Cardiac muscle cell (in vitro differentiated cells and primary cell): Measurements from ENCODE around the gene ATXN7. TPM values are rescaled to one million over a fixed set of nuclear protein-coding genes. Genes with fewer than 3 reads are reported as not detected.

ENCODE experiments used
- DNase-seq, 2 donors: peaks; one replicate each; pipeline versions ENCODE4 v3.0.0 to v3.0.0-alpha.2; 2010 to 2017; ENCODE audit warnings: low read depth in 1 of 2, low spot score in 1 of 2
- H3K27ac ChIP-seq: fragments of 200-600 bp; sonication (generic); 2 replicates; pipeline ENCODE4 v1.5.1; 2016
- H3K27me3 ChIP-seq: fragments of 200-600 bp; sonication (generic); 2 replicates; pipeline ENCODE4 v1.6.0; 2016; ENCODE audit warnings: control low read depth
- H3K36me3 ChIP-seq: fragments of 200-600 bp; sonication (generic); 2 replicates; pipeline ENCODE4 v1.5.1; 2016; ENCODE audit warnings: control low read depth
- H3K4me1 ChIP-seq: fragments of 200-600 bp; sonication (generic); 2 replicates; pipeline ENCODE4 v1.8.1; 2017; ENCODE audit warnings: low read depth, mild to moderate bottlenecking, mixed run types
- H3K4me3 ChIP-seq: fragments of 200-600 bp; sonication (generic); 2 replicates; pipeline ENCODE4 v1.5.1; 2016; ENCODE audit warnings: mild to moderate bottlenecking
- H3K9me3 ChIP-seq: fragments of 200-600 bp; sonication (generic); 2 replicates; pipeline ENCODE4 v1.5.1; 2017; ENCODE audit warnings: low read depth, mild to moderate bottlenecking, control low read depth
- CTCF ChIP-seq: IDR thresholded peaks from 2 replicates; pipeline ENCODE4 v1.5.1; 2012; ENCODE audit warnings: low read depth, mild to moderate bottlenecking, low read length
- polyA plus RNA-seq: library from polyadenylated mRNA; unstranded; fragments of >200 nt; fragmentation: Nextera tagmentation; extraction: Ambion mirVana; gene quantifications from 2 replicates; pipeline ENCODE4 v1.2.1, GENCODE V29; 2016
- total RNA-seq: library from RNA; depleted of rRNA; stranded (reverse); fragments of >200 nt; gene quantifications from 2 replicates; pipeline ENCODE4 v1.2.3, GENCODE V29; 2016

ATXN7 gene
- total and polyA plus RNA-seq, 2 experiments from 2014 or later, result 8.2 to 8.3 TPM

- TF ChIP-seq CTCF, result no peak
- DNase-seq, result no peak
- H3K9me3 ChIP-seq, result no peaks in the 10 kb centered on the region
- no peak overlapping the region for H3K4me3 ChIP-seq
- no peaks in the 10 kb centered on the region for H3K36me3 ChIP-seq
- H3K27ac ChIP-seq, result no peak overlapping the region
- H3K27me3 ChIP-seq, result no peaks in the 10 kb centered on the region
- H3K4me1 ChIP-seq, result peaks cover 10% of the 10 kb centered on the region
Measured at GRCh38 chr3:64031540-64032508, 168.2 kb downstream of the ATXN7 start.

GRCh38 chr3:64033069-64033468 lies 169.4 kb downstream of the ATXN7 start:
- peaks cover 7% of the 10 kb centered on the region for H3K4me1 ChIP-seq
- H3K36me3 ChIP-seq, result no peaks in the 10 kb centered on the region
- H3K27ac ChIP-seq, result no peak overlapping the region
- no peak overlapping the region for H3K4me3 ChIP-seq
- H3K9me3 ChIP-seq, result no peaks in the 10 kb centered on the region
- no peak for DNase-seq
- TF ChIP-seq CTCF, result no peak
- H3K27me3 ChIP-seq, result no peaks in the 10 kb centered on the region

GRCh38 chr3:64037084-64037483 lies 173.4 kb downstream of the ATXN7 start:
- no peak overlapping the region for H3K27ac ChIP-seq
- peaks cover 12% of the 10 kb centered on the region for H3K4me1 ChIP-seq
- H3K27me3 ChIP-seq, result no peaks in the 10 kb centered on the region
- no peak overlapping the region for H3K4me3 ChIP-seq
- no peak for TF ChIP-seq CTCF
- no peaks in the 10 kb centered on the region for H3K36me3 ChIP-seq
- no peaks in the 10 kb centered on the region for H3K9me3 ChIP-seq
- no peak for DNase-seq

GRCh38 chr3:64038253-64038767 lies 174.6 kb downstream of the ATXN7 start:
- no peak for TF ChIP-seq CTCF
- Histone ChIP-seq H3K27me3 (no peaks in the 10 kb centered on the region), H3K4me1 (peaks cover 12% of the 10 kb centered on the region), H3K9me3 (no peaks in the 10 kb centered on the region), H3K4me3 (no peak overlapping the region), H3K36me3 (no peaks in the 10 kb centered on the region), H3K27ac (no peak overlapping the region)
- DNase-seq, result no peak

- DNase-seq, result no peak
- H3K4me1 ChIP-seq, result peaks cover 12% of the 10 kb centered on the region
Measured at GRCh38 chr3:64039332-64039731, 175.7 kb downstream of the ATXN7 start.

More at GRCh38 chr3:64039332-64039731, 175.7 kb downstream of the ATXN7 start:
- no peak overlapping the region for H3K4me3 ChIP-seq
- no peak for TF ChIP-seq CTCF
- no peak overlapping the region for H3K27ac ChIP-seq
- H3K9me3 ChIP-seq, result no peaks in the 10 kb centered on the region
- H3K27me3 ChIP-seq, result no peaks in the 10 kb centered on the region
- H3K36me3 ChIP-seq, result no peaks in the 10 kb centered on the region
